DOHH2 (cell line): ENCODE data around the gene RAC3.

Experiments used
- H3F3A ChIP-seq: fragments of 200-600 bp; sonication (generic), shearing (Covaris generic); 2 replicates; pipeline ENCODE4 v1.6.0; 2016; ENCODE audit warnings: antibody characterized with exemption, mild to moderate bottlenecking; ENCODE audit not compliant: control insufficient read depth, insufficient read depth
- H3K27ac ChIP-seq: fragments of 200-600 bp; sonication (generic); 2 replicates; pipeline ENCODE4 v1.5.1; 2014; ENCODE audit warnings: low read depth, mild to moderate bottlenecking, low read length, moderate library complexity
- H3K27me3 ChIP-seq: fragments of 200-600 bp; sonication (generic); 2 replicates; pipeline ENCODE4 v1.6.1; 2014; ENCODE audit warnings: mild to moderate bottlenecking, low read length, mixed read lengths; ENCODE audit not compliant: control insufficient read depth
- H3K36me3 ChIP-seq: fragments of 200-600 bp; sonication (generic); 2 replicates; pipeline ENCODE4 v1.6.1; 2014; ENCODE audit warnings: mild to moderate bottlenecking, low read length, moderate library complexity, mixed read lengths; ENCODE audit not compliant: control insufficient read depth
- H3K4me1 ChIP-seq: fragments of 200-600 bp; sonication (generic); 2 replicates; pipeline ENCODE4 v1.6.1; 2014; ENCODE audit warnings: mild to moderate bottlenecking, low read length, mixed read lengths; ENCODE audit not compliant: control insufficient read depth
- H3K4me2 ChIP-seq: fragments of 200-600 bp; sonication (generic); 2 replicates; pipeline ENCODE4 v1.6.0; 2014; ENCODE audit warnings: mild to moderate bottlenecking, low read length, moderate library complexity
- H3K4me3 ChIP-seq: fragments of 200-600 bp; sonication (generic); 2 replicates; pipeline ENCODE4 v1.5.1; 2014; ENCODE audit warnings: mild to moderate bottlenecking, low read length, mixed read lengths
- H3K79me2 ChIP-seq: fragments of 200-600 bp; sonication (generic); 2 replicates; pipeline ENCODE4 v1.6.1; 2014; ENCODE audit warnings: mild to moderate bottlenecking, low read length, mixed read lengths; ENCODE audit not compliant: control insufficient read depth
- H3K9me2 ChIP-seq: fragments of 200-600 bp; sonication (generic); replicated peaks from 2 replicates; pipeline ENCODE4 v1.6.1; 2014; ENCODE audit warnings: mild to moderate bottlenecking, low read length, mixed read lengths; ENCODE audit not compliant: control insufficient read depth
- H3K9me3 ChIP-seq: fragments of 200-600 bp; sonication (generic); 2 replicates; pipeline ENCODE4 v1.6.1; 2014; ENCODE audit warnings: antibody characterized with exemption, low read length, mixed read lengths; ENCODE audit not compliant: control insufficient read depth, insufficient read depth
- H4K20me1 ChIP-seq: fragments of 200-600 bp; sonication (generic); 2 replicates; pipeline ENCODE4 v1.6.0; 2014; ENCODE audit warnings: low read depth, mild to moderate bottlenecking, antibody characterized with exemption, low read length, moderate library complexity; ENCODE audit not compliant: control insufficient read depth, insufficient read depth
- EZH2phosphoT487 ChIP-seq: fragments of 200-600 bp; sonication (generic); IDR thresholded peaks from 2 replicates; pipeline ENCODE4 v1.6.1; 2017; ENCODE audit warnings: borderline replicate concordance, mild to moderate bottlenecking, antibody characterized with exemption, low read length, moderate library complexity, mixed read lengths
- TF ChIP-seq, protein P1 (sequence below): fragments of 200-600 bp; sonication (generic); IDR thresholded peaks from one replicate; pipeline ENCODE4 v1.5.1; 2014; ENCODE audit warnings: antibody characterized with exemption, mild to moderate bottlenecking, low read depth, low read length; ENCODE audit not compliant: poor library complexity, severe bottlenecking

Gene RAC3

DNA sequence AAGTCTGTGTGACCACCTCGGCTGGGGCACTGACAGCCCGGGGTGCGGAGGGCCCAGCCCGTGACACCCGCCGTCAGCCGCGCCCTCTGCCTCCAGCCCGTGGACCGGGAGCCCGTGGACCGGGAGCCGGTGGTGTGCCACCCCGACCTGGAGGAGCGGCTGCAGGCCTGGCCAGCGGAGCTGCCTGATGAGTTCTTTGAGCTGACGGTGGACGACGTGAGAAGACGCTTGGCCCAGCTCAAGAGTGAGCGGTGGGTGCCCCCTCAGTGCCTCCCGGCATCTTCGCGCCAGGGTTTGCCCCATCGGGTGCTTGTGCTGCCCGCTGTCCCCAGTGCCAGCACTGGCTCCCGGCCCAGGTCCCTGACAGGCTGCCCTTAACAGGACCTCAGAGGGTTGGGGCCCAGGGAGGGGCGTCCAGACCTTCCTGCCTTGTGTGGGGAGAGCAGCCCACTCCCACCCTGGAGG is 22.5 kb upstream of the RAC3 start:
- Histone ChIP-seq H3K4me1 (no peaks in the 10 kb centered on the region), H3K4me2 (no peak overlapping the region), H3K27ac (no peak overlapping the region)

DNA sequence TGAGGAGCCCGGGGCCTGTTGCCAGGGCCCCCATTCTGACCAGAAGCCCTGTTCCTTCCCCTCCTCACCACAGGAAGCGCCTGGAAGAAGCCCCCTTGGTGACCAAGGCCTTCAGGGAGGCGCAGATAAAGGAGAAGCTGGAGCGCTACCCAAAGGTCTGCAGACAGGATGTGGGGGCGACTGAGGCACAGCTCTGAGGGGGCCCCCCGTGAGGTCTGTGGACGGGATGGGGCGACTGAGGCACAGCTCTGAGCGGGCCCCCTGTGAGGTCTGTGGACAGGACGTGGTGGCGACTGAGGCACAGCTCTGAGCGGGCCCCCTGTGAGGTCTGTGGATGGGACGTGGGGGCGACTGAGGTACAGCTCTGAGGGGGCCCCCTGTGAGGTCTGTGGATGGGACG is 22.1 kb upstream of the RAC3 start:
- Histone ChIP-seq H3K4me3 (no peak overlapping the region), H3K4me2 (no peak overlapping the region), H3K36me3 (no peaks in the 10 kb centered on the region), H3K79me2 (no peaks in the 10 kb centered on the region), H4K20me1 (no peaks in the 10 kb centered on the region), H3K9me3 (no peaks in the 10 kb centered on the region), H3K9me2 (no peaks in the 10 kb centered on the region), H3F3A (no peaks in the 10 kb centered on the region), H3K27ac (no peak overlapping the region), H3K4me1 (no peaks in the 10 kb centered on the region), H3K27me3 (no peaks in the 10 kb centered on the region)
- TF ChIP-seq EZH2phosphoT487, result no peak
- TF ChIP-seq, protein P1, sequence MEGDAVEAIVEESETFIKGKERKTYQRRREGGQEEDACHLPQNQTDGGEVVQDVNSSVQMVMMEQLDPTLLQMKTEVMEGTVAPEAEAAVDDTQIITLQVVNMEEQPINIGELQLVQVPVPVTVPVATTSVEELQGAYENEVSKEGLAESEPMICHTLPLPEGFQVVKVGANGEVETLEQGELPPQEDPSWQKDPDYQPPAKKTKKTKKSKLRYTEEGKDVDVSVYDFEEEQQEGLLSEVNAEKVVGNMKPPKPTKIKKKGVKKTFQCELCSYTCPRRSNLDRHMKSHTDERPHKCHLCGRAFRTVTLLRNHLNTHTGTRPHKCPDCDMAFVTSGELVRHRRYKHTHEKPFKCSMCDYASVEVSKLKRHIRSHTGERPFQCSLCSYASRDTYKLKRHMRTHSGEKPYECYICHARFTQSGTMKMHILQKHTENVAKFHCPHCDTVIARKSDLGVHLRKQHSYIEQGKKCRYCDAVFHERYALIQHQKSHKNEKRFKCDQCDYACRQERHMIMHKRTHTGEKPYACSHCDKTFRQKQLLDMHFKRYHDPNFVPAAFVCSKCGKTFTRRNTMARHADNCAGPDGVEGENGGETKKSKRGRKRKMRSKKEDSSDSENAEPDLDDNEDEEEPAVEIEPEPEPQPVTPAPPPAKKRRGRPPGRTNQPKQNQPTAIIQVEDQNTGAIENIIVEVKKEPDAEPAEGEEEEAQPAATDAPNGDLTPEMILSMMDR, result no peak

More for the DNA sequence above, 22.5 kb upstream of the RAC3 start:
- H3F3A ChIP-seq, result no peaks in the 10 kb centered on the region
- no peaks in the 10 kb centered on the region for H3K36me3 ChIP-seq
- H3K9me3 ChIP-seq, result no peaks in the 10 kb centered on the region
- no peak for TF ChIP-seq EZH2phosphoT487
- TF ChIP-seq, protein P1, result no peak
- H3K79me2 ChIP-seq, result no peaks in the 10 kb centered on the region
- no peaks in the 10 kb centered on the region for H3K27me3 ChIP-seq
- no peak overlapping the region for H3K4me3 ChIP-seq
- H4K20me1 ChIP-seq, result no peaks in the 10 kb centered on the region
- H3K9me2 ChIP-seq, result no peaks in the 10 kb centered on the region

DNA sequence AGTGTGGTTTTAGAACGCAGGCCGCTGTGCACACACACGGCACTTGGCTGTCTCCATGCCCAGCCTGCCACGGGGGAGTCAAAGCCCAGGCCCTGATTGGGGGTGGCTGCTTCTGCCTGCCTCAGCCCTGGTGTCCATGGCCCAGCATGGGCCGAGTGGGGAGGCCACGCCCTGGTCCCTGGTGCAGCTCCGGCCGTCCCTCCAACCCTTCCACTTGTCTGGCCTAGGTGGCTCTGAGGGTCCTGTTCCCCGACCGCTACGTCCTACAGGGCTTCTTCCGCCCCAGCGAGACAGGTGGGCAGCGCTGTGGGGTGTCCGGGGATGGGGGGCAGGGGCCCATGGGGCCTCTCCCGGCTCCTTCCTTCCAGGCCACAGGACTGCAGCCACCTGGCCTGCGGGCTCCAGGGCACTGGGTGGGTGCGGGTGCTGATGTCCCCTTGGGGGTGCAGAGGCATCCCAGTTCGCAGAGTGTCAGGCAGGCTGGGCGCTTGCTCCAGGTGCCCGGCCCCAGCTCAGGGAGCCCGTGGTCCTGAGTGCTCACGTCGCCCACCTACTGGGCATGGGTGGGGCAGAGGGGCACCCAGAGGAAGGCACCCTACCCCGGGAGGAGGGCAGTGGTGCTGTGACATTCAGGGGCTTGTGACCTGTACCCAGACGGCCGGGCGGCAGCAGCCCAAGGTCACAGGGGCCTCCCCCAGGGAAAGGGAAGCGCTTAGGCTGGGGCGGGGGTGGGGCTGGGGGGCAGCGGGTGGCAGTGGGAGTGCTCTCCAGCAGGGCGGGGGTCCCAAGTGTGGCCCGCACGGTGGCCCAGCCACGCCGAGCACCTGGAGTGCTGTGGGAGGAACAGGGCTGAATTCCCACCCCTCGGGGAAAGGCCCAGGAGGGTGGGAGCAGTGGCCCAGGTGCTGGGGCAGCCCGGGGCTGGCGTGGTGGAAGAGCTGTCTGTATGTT is 20.6 kb upstream of the RAC3 start:
- Histone ChIP-seq H3K4me3 (no peak overlapping the region), H3K4me2 (no peak overlapping the region), H4K20me1 (no peaks in the 10 kb centered on the region), H3K79me2 (no peaks in the 10 kb centered on the region), H3K9me3 (no peaks in the 10 kb centered on the region), H3K36me3 (no peaks in the 10 kb centered on the region), H3K4me1 (no peaks in the 10 kb centered on the region), H3F3A (no peaks in the 10 kb centered on the region), H3K27me3 (no peaks in the 10 kb centered on the region), H3K9me2 (no peaks in the 10 kb centered on the region), H3K27ac (no peak overlapping the region)
- TF ChIP-seq, protein P1, result no peak
- TF ChIP-seq EZH2phosphoT487, result no peak
